GM12878 (cell line): Measurements from ENCODE around the gene PLGRKT. TPM values are rescaled to one million over a fixed set of nuclear protein-coding genes. Genes with fewer than 3 reads are reported as not detected.

Experiments
- ATAC-seq: fragments of 200-7000 bp; cut with Tn5 transposase; 3 replicates; pipeline ENCODE4 v1.9.1; 2020; ENCODE audit warnings: mild to moderate bottlenecking, moderate library complexity
- BruUV-seq: library from RNA; stranded (reverse); fragments of 400-500 nt; replicated peaks from 2 replicates; lab custom pipeline; 2021; lab: Mats Ljungman, UMichigan
- CTCF ChIA-PET: fragments of 300-600 bp; sonication (Branson Sonifier 250); formaldehyde crosslinking; extraction: SDS; loops from one replicate; lab custom pipeline; 2021; ENCODE audit warnings: inconsistent platforms; lab: Yijun Ruan, JAX
- POLR2A ChIA-PET: fragments of 350-600 bp; formaldehyde crosslinking; extraction: SDS; loops from one replicate; lab custom pipeline; 2021; ENCODE audit warnings: inconsistent platforms; lab: Charles Lee
- RAD21 ChIA-PET: fragments of 300-600 bp; sonication (Branson Sonifier 250); formaldehyde crosslinking; loops from one replicate; lab custom pipeline; 2023; ENCODE audit warnings: antibody characterized with exemption; ENCODE audit not compliant: unreplicated experiment; lab: Charles Lee
- SMC1A ChIA-PET: fragments of 300-600 bp; sonication (Branson Sonifier 250); formaldehyde crosslinking; loops from one replicate; lab custom pipeline; 2023; ENCODE audit not compliant: unreplicated experiment, uncharacterized antibody; lab: Charles Lee
- DNase-seq: peaks from one replicate; pipeline ENCODE4 v3.0.0-alpha.2; 2011; ENCODE audit warnings: low read depth, low spot score
- FAIRE-seq: peaks from 3 replicates; lab custom pipeline; 2011; peaks lifted over from hg19 to GRCh38; lab: Jason Lieb, UNC
- H2AFZ ChIP-seq: 2 replicates; pipeline ENCODE4 v1.6.0; 2011; ENCODE audit warnings: low read depth, low read length, control low read depth; ENCODE audit not compliant: control insufficient read depth
- H3K27ac ChIP-seq: 2 replicates; pipeline ENCODE4 v1.5.1; 2011; ENCODE audit warnings: control low read depth; ENCODE audit not compliant: control insufficient read depth, insufficient read depth
- H3K27me3 ChIP-seq, 2 experiments: replicated peaks in 1 of 2; 2 replicates each; pipeline versions ENCODE4 v1.6.0 to v1.6.1; 2011; ENCODE audit warnings: low read length in 1 of 2; ENCODE audit not compliant: control insufficient read depth in 2 of 2, insufficient read depth in 2 of 2
- H3K36me3 ChIP-seq, 2 experiments: 2 replicates each; pipeline ENCODE4 v1.5.1; 2011; ENCODE audit warnings: low read length in 1 of 2; ENCODE audit not compliant: control insufficient read depth in 2 of 2, insufficient read depth in 2 of 2
- H3K4me1 ChIP-seq: 2 replicates; pipeline ENCODE4 v1.6.1; 2011; ENCODE audit warnings: mild to moderate bottlenecking, low read length, moderate library complexity, mixed read lengths; ENCODE audit not compliant: control insufficient read depth, insufficient read depth
- H3K4me2 ChIP-seq: 2 replicates; pipeline ENCODE4 v1.6.0; 2011; ENCODE audit warnings: control low read depth; ENCODE audit not compliant: control insufficient read depth, insufficient read depth
- H3K4me3 ChIP-seq: fragments of 200-600 bp; sonication (generic); 2 replicates; pipeline ENCODE4 v1.5.1; 2016
- H3K79me2 ChIP-seq: 2 replicates; pipeline ENCODE4 v1.6.0; 2011; ENCODE audit warnings: low read length; ENCODE audit not compliant: control insufficient read depth, insufficient read depth
- H3K9ac ChIP-seq: 2 replicates; pipeline ENCODE4 v1.8.0; 2011; ENCODE audit warnings: low read length, control low read depth, mixed read lengths; ENCODE audit not compliant: control insufficient read depth, insufficient read depth
- H3K9me3 ChIP-seq: replicated peaks from 3 replicates; pipeline ENCODE4 v1.5.1; 2011; ENCODE audit warnings: mild to moderate bottlenecking, low read length; ENCODE audit not compliant: control insufficient read depth, insufficient read depth
- H4K20me1 ChIP-seq: 2 replicates; pipeline ENCODE4 v1.6.0; 2011; ENCODE audit not compliant: control insufficient read depth, insufficient read depth
- ATF3 ChIP-seq: IDR thresholded peaks from 2 replicates; pipeline ENCODE4 v1.6.1; 2011; ENCODE audit warnings: low read depth, mild to moderate bottlenecking, low read length, moderate library complexity, borderline replicate concordance; ENCODE audit errors: extremely low read depth
- ATF7 ChIP-seq: fragments of 450-650 bp; IDR thresholded peaks from 2 replicates; pipeline ENCODE4 v1.6.1; 2016; ENCODE audit warnings: low read depth, mild to moderate bottlenecking
- BHLHE40 ChIP-seq, 2 experiments: fragments of 450-650 bp in 1 of 2; IDR thresholded peaks; 2 replicates each; pipeline ENCODE4 v1.6.1; 2011 to 2017; ENCODE audit warnings: low read depth in 2 of 2, borderline replicate concordance in 1 of 2, improper control_type of control experiment in 1 of 2, low read length in 1 of 2, mild to moderate bottlenecking in 1 of 2
- BMI1 ChIP-seq: fragments of 450-650 bp; IDR thresholded peaks from 2 replicates; pipeline ENCODE4 v1.6.1; 2016; ENCODE audit warnings: mild to moderate bottlenecking, moderate library complexity, borderline replicate concordance
- EGR1 ChIP-seq, 2 experiments: IDR thresholded peaks; 1 replicate in 1 of 2; 2 replicates in 1 of 2; pipeline ENCODE4 v1.6.1; 2011 to 2012; ENCODE audit warnings: low read depth in 2 of 2, low read length in 2 of 2, borderline replicate concordance in 1 of 2, mild to moderate bottlenecking in 1 of 2, moderate library complexity in 1 of 2
- GABPA ChIP-seq: IDR thresholded peaks from 2 replicates; pipeline ENCODE4 v1.6.1; 2014; ENCODE audit warnings: antibody characterized with exemption, low read depth, mild to moderate bottlenecking, inconsistent platforms
- MYC ChIP-seq: IDR thresholded peaks from 2 replicates; pipeline ENCODE4 v1.6.1; 2011; ENCODE audit warnings: mild to moderate bottlenecking, low read length, moderate library complexity, inconsistent platforms; ENCODE audit not compliant: insufficient read depth, insufficient replicate concordance, insufficient read length, severe bottlenecking
- NFXL1 ChIP-seq: fragments of 450-650 bp; IDR thresholded peaks from 2 replicates; pipeline ENCODE4 v1.6.1; 2017; ENCODE audit warnings: antibody characterized with exemption, mild to moderate bottlenecking, borderline replicate concordance
- NFYB ChIP-seq: IDR thresholded peaks from 2 replicates; pipeline ENCODE4 v1.6.1; 2011; ENCODE audit warnings: low read depth, mild to moderate bottlenecking, low read length, improper control_type of control experiment, moderate library complexity; ENCODE audit not compliant: insufficient read depth
- POLR2AphosphoS2 ChIP-seq: IDR thresholded peaks from 2 replicates; pipeline ENCODE4 v1.6.1; 2011; ENCODE audit warnings: low read depth, mild to moderate bottlenecking, low read length, improper control_type of control experiment, moderate library complexity
- SREBF1 ChIP-seq: IDR thresholded peaks from 2 replicates; pipeline ENCODE4 v1.6.1; 2012; ENCODE audit warnings: mild to moderate bottlenecking, low read length
- SREBF2 ChIP-seq: IDR thresholded peaks from 2 replicates; pipeline ENCODE4 v1.6.1; 2012; ENCODE audit warnings: mild to moderate bottlenecking, low read length
- USF2 ChIP-seq: IDR thresholded peaks from 2 replicates; pipeline ENCODE4 v1.6.1; 2011; ENCODE audit warnings: low read depth, low read length, improper control_type of control experiment, borderline replicate concordance
- WRNIP1 ChIP-seq: IDR thresholded peaks from 2 replicates; pipeline ENCODE4 v1.6.1; 2011; ENCODE audit warnings: low read depth, low read length, improper control_type of control experiment, borderline replicate concordance
- ZNF384 ChIP-seq: IDR thresholded peaks from 2 replicates; pipeline ENCODE4 v1.6.1; 2012; ENCODE audit warnings: low read depth, mild to moderate bottlenecking, low read length, improper control_type of control experiment, borderline replicate concordance
- ZNF687 ChIP-seq: fragments of 450-650 bp; IDR thresholded peaks from 2 replicates; pipeline ENCODE4 v1.6.1; 2017; ENCODE audit warnings: mild to moderate bottlenecking, moderate library complexity
- WGBS: methylation state at CpG from one replicate; pipeline ENCODE4 v1.1.6; 2016; ENCODE audit warnings: low lambda C conversion rate; ENCODE audit not compliant: insufficient replicate concordance, insufficient coverage; ENCODE audit errors: missing lambda C conversion rate; 5-methylcytosine and 5-hydroxymethylcytosine counted together
- in situ Hi-C: fragments of 300-500 bp; cut with MboI; formaldehyde crosslinking; loops from 9 replicates; pipeline ENCODE4 v1.14.3; 2018; ENCODE audit warnings: mixed read lengths
- intact Hi-C: fragments of 100-400 bp; cut with micrococcal nuclease; formaldehyde crosslinking; loops from one replicate; pipeline ENCODE4 v1.14.2; 2022; ENCODE audit not compliant: unreplicated experiment
- polyA plus RNA-seq, 11 experiments: library from polyadenylated mRNA; depleted of rRNA in 4 of 11; unstranded in 6 of 11; stranded (reverse) in 5 of 11; fragments of >200 nt; fragmentation: Nextera tagmentation in 4 of 11; fragmentation: Illumina TruSeq in 1 of 11; extraction: Ambion mirVana in 4 of 11; extraction: Trizol in 1 of 11; gene quantifications; 1 replicate in 1 of 11; 2 replicates in 10 of 11; pipeline versions ENCODE4 v1.2.1 to v1.2.3, GENCODE V29; 2011 to 2016; ENCODE audit warnings: inconsistent platforms in 2 of 11, missing spikeins in 2 of 11, low read depth in 1 of 11
- total RNA-seq, 4 experiments: library from RNA; depleted of rRNA in 3 of 4; stranded (reverse); fragments of >200 nt in 3 of 4; fragmentation: Illumina TruSeq in 1 of 4; extraction: Trizol in 1 of 4; gene quantifications; 2 replicates each; pipeline versions ENCODE4 v1.2.1 to v1.2.3, GENCODE V29; 2013 to 2021
- TF ChIP-seq, protein P1 (sequence below): IDR thresholded peaks from 2 replicates; pipeline ENCODE4 v1.6.1; 2012; ENCODE audit warnings: low read depth, low read length, improper control_type of control experiment

PLGRKT gene
- total and polyA plus RNA-seq, 10 of the 15 experiments (the other 5 are each of a cell fraction or from before 2014, with no cell fraction given) = 25.2 to 72.3 (median 38.4) TPM

- Histone ChIP-seq H3K36me3 (peaks cover 1 to 4% of the 10 kb centered on the region in 2 experiments; a peak in 3 of 4 replicates), H3K4me2 (no peak overlapping the region), H3K27ac (no peak overlapping the region), H3K9ac (no peak overlapping the region), H3K4me3 (no peak overlapping the region), H3K4me1 (no peaks in the 10 kb centered on the region), H3K9me3 (no peaks in the 10 kb centered on the region; the same call in 2 of the 3 replicates), H3K27me3 (no peaks in the 10 kb centered on the region), H2AFZ (no peak overlapping the region), H3K79me2 (no peaks in the 10 kb centered on the region), H4K20me1 (no peaks in the 10 kb centered on the region)
- in situ Hi-C loops (loop anchor here (5.0 kb wide), 1 partner anchor 356 kb away; no protein-coding TSS in a partner anchor), intact Hi-C loops (loop anchor here (5.0 to 10.0 kb wide), 4 partner anchors 243 to 666 kb away; partner anchors contain the start of genes INSL6 and JAK2)
- no TSS peak for BruUV-seq
- POLR2A ChIA-PET = no interaction called here
- CTCF ChIA-PET = interaction anchor here (0.7 to 3.0 kb wide), 5 partner anchors 15 to 678 kb away, joined by 3 to 10 read pairs (median 3); no protein-coding TSS in a partner anchor
- DNase-seq (no peak), FAIRE-seq (no peak), ATAC-seq (peak; percentile 11; the same call in 1 of the 3 replicates)
- RAD21 ChIA-PET = interaction anchor here (2.0 kb wide), 1 partner anchor 172 kb away, joined by 9 read pairs; no protein-coding TSS in a partner anchor
- SMC1A ChIA-PET = interaction anchor here (0.9 to 3.7 kb wide), 3 partner anchors 13 to 242 kb away, joined by 3 to 14 read pairs (median 5); no protein-coding TSS in a partner anchor
- WGBS = 64% methylated on average over 3 of the region's 3 CpGs
- no peak for TF ChIP-seq ATF7
- TF ChIP-seq ZNF384 = no peak
- TF ChIP-seq, protein P1, sequence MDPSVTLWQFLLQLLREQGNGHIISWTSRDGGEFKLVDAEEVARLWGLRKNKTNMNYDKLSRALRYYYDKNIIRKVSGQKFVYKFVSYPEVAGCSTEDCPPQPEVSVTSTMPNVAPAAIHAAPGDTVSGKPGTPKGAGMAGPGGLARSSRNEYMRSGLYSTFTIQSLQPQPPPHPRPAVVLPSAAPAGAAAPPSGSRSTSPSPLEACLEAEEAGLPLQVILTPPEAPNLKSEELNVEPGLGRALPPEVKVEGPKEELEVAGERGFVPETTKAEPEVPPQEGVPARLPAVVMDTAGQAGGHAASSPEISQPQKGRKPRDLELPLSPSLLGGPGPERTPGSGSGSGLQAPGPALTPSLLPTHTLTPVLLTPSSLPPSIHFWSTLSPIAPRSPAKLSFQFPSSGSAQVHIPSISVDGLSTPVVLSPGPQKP = no peak
- no peak for TF ChIP-seq BHLHE40 (IDR thresholded peaks at IDR 0.05; ENCODE audit: borderline replicate concordance in 1 of 2, low read depth in 2 of 2, low read length in 1 of 2)
- no peak for TF ChIP-seq ZNF687
- TF ChIP-seq MYC = no peak
- no peak for TF ChIP-seq ATF3
- TF ChIP-seq GABPA = no peak
- no peak for TF ChIP-seq BMI1
- TF ChIP-seq EGR1 (IDR thresholded peaks at IDR 0.05; ENCODE audit: borderline replicate concordance in 1 of 2, low read depth in 2 of 2, low read length in 2 of 2) = no peak
- no peak for TF ChIP-seq SREBF1
- no peak for TF ChIP-seq NFXL1
- no peak for TF ChIP-seq SREBF2
- no peak for TF ChIP-seq USF2
- no peak for TF ChIP-seq WRNIP1
- TF ChIP-seq POLR2AphosphoS2 = no peak
- TF ChIP-seq NFYB = no peak
Observed at GRCh38 chr9:5428172-5428571, 9.6 kb downstream of the PLGRKT start.
